Activated effector memory CD4-positive, alpha-beta T cell treated with Interleukin-2 at 50 U/mL for 16 hours (primary cell): Measurements from ENCODE around the gene MGLL.
"Not testable (repeated sequence)": the region's sequence is repeated elsewhere in the genome, so short reads cannot be mapped to it uniquely, and the experiment has no call there.

ENCODE experiments used
- DNase-seq: peaks from one replicate; pipeline ENCODE4 v3.0.0-alpha.2; 2020

The MGLL gene

DNA sequence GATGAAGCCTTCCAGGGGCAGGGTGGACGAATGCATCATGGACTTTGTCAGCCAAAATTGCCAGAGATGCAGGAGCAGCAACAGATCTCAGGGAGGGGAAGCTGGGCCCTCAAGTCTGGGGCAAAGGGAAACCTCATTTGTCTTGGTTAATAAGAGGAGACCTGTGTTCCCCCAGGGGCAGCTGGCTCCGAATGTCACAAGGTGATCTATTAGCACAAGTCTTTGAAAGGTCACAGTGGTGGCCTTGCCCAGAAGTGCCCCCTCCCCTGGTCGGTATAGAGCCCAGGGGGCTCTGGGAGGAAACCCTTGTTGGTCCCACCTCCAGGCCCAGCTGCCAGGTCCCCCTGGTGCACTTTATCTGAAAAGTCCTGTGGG lies 103.4 kb downstream of the MGLL start:
- DNase-seq, result no peak

DNA sequence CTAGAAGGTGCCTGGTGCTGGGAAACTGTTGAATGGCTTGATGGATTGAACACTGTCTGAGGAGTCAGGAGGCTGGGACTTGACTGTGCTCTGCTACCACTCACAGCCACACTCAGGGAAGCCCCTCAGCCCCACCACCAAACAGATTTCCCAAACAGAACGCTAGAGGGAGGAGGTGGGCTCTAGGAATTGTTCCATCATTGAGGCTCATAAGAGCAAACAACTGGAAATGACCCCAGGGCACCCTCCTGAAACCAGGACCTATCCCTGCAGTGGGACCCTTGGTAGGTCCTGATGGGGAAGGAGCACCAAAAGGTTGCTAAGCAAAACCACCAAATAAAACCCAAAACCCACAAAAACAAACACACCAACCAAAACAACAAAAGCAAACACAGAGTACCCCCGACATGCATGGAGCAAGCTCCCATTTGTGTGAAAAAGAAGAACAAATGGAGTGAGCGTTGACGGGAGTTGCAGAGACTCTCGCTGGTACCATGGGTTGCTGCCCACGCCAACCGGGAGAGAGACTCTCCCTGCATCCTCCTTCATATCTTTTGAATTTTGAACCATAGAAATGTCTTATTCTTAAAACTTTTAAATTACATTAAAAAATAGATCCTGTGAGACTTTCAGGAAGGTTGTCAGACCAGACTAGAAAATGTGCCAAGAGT lies 103.9 kb downstream of the MGLL start:
- DNase-seq, result no peak

DNA sequence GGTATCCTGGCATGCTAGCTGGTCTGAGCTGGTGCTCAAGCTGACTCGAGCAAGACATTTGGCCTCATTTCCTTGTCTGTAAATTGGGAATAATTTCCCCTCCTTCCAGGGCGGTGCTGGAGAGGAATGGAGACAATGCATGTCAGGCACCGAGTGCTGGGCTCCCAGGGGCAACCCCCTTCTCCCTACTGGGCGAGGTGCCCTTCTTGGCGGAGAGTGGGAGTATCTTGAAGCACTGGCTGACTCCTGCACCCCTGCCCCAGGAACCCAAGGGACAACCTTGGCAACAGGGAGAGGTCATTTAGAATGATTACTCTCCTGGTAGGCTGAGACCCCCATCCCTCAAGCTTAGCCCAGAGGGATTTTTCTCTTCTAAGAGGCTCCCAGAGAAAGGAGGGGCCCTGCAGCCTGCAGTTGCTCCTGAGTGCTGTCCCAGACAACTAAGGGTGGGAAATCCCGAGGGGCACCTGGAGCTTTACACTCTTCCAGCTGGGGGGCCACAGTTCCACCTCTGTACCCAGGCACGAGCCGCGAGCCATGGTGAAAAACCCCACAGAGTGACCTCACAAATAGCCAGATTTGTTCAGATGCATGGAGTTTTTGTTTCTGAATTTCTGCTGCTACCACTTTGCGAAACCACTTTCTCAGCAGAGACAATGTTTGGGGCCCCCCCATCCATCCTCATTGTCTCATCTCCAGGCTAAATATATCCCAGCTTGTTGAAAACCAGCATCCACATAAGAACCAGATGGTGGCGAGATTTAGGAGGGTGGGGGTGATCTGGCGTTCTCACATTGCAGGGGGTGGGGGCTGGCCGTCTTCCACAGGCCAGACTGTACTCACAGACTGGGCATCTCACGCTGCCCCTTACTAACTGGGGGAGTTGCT lies 104.7 kb downstream of the MGLL start:
- no peak for DNase-seq

DNA sequence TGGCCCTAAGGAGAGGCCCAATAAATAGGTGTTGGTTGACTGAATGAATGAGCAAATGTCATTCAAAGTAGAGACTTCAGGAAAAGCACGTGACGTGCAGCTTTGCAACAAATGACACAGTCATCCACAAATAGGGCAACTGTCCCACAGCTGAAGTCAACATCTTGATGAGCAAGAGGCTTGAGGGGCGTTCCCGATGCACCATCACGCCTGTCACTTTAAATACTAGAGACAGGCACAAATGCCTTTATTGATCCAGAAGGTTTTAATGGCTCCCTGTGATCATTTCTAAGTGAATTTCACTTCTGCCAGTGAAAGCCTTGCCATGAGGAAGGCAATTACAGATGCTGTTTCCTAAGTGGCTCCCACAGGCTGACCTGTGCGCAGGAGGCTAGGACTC lies 105.9 kb downstream of the MGLL start:
- DNase-seq, result no peak

DNA sequence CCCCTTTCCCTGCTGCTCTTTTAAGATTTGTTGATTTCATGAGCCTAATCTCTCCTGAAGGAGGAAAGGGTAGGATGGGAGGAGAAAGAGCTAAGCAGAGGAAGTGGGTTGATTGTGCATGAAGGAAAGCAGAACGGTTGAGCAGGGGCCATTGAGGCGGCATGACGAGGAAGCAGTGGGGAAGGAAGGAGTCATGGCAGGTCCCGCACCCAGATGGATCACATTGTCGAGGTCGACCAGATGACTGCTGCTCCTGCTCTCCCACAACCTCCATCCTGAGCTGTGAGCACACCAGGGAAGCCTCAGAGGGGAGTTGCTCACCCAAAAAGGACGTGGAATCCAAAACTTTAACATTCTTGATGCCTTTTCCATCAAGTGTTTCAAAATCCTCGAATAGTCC lies 106.8 kb downstream of the MGLL start:
- DNase-seq, result no peak

DNA sequence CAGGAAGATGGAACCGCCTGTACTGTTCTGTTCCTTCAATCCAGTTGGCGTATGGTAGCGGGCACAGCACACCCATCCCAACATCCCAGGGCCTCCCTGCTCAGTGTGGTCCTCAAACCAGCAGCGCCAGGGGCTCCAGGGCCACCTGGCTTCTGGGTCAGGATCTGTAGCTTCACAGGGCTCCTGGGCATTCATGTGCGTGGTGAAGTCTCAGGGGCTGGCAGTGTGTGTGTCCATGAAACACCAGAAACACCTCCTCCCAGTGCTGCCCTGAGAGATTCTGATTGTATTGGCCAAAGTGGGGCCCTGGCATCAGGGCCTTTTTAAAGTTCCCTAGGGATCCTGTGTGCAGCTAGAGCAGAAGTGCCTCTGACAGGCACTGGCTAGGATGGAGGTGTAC lies 107.4 kb downstream of the MGLL start:
- no peak for DNase-seq

DNA sequence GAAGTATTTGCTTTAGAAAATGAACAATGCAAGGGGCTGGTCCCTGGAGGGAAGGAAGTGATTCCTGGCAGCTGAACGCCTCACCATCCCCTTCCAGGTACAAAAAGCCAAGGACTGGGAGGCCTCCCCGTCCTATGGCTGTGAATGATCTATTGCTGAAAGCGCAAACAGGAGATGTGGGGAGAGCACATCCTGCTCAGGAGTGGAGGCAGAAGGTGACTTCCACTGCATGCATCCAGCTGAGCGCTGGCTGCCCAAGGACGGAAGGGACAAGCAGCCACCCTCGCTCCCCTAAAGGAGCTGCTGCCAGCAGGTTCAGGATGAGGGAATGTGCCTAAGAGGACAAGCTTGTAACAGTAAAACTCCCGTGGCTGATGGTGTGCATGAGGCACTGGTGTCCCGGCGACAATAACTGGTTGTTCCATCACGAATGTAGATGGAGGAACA lies 108.2 kb downstream of the MGLL start:
- DNase-seq, result no peak

DNA sequence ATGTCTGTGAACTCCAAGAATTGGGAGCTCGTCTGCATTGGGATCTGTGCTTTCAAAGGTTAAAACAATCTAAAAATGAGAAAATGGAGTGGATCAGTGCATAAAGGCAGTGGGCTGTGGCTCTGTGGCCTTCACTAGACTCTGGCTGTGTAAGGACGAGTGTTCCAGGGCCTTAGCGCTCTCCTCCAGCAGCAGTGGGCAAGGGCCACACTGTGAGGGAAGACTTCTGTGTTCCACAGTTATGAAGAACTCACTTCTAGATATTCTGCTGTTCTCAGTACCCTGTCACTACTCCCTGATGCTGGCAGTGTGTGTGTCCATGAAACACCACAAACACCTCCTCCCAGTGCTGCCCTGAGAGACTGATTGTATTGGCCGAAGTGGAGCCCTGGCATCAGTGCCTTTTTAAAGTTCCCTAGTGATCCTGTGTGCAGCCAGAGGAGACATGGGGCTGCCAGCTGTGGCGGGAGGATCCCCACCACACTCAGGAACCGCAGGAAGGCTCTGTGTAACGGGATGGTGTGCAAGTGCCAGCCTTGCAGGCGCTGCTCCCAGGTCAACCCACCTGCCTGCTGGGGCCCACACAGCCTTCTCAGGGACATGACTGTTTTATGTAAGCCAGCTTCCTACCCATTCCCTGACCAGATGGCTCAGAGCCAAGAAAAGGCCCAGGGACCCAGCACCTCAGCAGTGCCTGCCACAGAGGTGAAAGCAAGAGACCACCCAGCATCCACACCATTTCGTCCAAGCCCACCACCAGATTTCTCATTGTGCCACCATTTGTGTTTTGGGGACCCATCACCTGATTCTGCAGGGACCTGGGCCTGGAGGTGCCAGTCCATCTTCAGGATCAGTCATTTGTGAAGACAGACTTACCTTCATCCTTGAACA lies 109.2 kb downstream of the MGLL start:
- DNase-seq, result no peak

DNA sequence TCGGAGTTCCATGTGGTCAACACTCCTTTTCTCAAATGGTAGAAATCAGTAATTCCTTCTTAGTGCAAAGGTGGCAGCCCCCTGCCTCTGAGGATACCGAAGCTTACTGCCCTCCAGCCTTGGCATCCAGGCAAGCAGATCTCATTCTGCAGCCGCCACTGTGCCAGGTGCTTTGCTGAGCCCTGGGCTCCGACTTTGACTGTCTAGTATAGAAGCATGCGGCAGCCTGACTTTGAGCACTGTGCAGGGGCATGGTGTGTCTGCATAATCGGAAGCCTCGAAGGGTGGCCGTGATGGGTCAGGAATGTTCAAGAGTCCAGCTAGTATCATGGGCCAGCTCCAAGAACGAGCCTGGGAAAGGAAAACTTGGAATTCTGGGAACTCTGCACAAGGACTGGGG lies 109.9 kb downstream of the MGLL start:
- no peak for DNase-seq

DNA sequence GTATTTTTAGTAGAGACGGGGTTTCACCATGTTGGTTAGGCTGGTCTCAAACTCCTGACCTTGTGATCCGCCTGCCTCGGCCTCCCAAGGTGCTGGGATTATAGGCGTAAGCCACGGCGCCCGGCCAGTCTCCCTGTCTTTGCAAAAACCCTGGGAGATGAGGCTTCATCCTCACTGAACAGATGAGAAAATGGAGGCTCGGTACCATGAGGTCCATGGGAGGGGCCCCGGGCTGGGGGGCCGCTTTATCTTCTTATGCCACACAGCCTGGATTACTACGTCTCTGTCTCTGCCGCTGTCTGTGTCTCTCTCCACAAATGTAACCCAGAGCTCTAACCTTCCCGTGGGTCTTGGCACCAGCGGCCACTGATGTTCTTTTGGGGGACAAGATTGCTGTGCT lies 110.4 kb downstream of the MGLL start:
- DNase-seq, result no peak

DNA sequence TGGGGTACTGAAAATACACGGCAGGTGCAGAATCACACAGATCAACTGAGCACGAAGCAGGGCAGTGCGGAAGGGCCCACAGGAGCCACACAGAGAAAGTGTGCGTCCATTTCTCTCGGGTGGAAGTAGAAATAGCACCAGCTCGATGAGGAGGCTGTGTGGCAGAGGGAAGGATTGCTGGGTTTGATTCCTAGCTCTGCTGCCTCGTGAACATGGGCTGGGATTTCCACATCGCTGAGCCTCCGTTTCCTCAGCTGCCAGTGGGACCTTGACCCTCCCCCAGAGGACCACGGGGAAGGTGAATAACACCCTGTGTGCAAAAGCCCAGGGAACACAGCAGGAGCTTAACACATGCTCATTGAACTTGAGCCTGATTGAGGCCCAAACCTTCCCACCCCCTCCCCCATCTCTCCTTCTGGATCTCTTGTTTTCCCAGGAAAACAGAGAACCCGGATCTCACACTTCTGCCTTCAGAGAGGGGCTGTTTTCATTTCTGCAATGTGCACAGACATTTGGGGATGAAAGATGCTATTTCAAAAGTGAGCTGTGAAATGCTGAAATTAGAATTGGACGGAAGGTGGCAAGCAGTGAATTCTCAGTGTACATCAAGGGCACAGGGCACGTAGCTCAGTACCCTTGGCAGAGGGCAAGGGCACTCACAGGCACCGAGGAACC lies 111.2 kb downstream of the MGLL start:
- no peak for DNase-seq

DNA sequence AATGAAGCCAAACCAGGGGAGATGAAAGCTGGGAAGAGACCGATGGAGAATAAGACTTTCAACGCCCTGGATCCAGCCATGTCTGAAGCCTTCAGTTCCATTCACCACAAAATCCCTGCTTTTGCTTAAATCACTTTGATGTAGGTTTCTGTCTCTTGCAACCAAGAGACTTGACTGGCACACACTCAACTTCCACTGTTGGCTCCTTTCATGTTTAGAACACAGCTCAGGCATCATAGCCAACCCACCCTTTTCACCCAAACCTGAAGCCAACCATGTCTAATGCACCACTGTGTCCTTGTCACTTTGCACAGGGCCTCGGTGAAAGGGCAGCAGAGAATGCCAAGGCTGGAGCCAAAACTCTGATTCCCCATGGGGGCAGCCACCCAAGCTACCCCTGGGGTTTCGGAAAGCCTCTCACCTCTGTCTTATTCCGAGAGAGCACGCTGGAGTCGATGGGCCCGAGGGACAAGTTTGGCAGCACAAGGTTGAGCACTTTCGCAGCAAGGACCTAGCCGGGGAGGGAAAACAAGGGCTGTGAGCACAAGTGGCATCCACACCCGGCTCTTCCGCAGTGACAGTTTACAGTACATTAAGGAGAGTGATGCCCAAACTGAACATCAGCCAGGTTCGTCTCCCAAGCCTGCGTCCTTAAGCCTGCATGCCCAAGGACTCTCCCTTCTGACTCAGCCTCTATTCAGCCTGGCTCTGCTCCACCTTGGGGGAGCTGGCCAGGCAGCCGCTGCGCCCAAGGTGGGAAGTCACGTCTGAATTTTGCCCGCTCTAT lies 112.0 kb downstream of the MGLL start:
- no peak for DNase-seq

DNA sequence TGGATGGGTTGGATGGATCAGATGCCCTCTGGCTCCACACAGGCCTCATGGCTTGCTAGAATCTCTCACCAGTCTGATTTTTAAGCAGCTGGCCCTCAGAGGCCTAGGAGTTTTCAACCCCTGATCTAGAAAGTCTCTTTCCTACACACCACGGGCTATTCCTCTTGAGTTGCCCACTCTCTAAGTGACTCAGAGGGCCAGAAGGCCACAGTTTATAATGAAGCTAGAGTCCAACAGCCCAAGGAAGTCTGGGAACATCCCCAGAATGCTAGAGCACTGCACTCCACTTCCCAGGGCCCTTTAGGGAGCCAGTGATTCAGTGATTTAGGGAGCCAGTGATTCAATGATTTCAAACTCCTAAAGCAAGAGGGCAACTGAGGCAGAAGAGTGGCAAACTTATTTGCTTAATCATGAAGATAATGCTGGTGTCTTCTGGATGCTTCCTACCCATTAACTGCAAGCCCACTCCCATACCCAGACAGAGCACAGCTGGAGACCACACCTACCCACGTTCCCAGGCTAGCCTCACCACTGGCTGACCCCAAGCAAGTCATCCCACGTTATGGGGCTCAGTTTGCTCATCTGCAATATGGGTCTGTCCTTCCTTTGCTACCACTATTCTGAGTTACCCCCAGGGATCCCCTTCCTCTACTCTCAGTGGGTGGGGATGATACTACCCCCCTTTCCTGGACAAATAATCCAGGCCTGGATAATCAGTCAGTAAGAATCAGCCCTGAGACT lies 112.8 kb downstream of the MGLL start:
- DNase-seq, result no peak

DNA sequence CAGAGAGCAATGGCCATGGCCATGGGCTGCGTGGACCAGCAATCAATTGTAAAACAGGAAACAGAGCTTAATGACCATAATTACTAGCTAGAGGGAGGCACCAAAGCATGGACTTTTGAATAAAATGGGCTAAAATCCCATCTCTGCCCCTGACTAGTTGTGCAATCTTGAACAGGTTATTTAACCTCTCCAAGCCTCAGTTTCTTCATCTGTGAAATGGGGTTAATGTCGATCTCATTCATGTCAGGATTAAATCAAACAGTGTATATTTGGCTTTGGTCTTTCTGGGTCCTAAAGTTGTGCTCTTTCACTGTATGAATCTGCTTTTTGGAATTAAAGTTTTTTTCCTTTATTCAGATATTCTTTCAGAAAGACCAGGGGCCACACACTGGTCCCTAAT lies 113.5 kb downstream of the MGLL start:
- no peak for DNase-seq

DNA sequence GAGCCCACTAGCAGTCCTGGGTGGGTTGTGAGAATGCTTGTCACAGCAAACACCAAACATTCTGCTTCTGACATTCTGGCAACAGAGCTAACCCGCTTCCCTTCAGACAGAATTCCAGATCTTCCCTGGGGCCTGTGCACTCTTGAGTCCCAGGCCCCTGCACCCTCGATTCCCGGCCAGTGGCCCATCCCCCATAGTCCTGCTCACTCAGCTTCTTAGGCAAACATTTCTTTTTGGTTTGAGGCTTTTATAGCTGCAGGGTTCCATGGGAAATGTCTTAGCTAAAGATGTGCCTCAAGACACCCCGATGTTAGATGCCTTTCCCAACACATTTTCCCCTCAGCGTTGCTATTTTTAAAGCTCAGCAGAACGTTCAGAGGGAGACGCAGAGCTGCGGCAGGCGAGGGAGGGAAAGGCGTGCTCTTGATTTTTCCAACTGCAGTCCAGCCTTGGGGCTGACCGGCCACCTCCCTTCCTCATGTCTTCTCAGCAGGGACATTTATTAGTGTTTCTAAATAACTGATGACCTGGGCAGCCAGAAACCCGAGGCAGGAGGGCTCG lies 114.4 kb downstream of the MGLL start:
- no peak for DNase-seq

DNA sequence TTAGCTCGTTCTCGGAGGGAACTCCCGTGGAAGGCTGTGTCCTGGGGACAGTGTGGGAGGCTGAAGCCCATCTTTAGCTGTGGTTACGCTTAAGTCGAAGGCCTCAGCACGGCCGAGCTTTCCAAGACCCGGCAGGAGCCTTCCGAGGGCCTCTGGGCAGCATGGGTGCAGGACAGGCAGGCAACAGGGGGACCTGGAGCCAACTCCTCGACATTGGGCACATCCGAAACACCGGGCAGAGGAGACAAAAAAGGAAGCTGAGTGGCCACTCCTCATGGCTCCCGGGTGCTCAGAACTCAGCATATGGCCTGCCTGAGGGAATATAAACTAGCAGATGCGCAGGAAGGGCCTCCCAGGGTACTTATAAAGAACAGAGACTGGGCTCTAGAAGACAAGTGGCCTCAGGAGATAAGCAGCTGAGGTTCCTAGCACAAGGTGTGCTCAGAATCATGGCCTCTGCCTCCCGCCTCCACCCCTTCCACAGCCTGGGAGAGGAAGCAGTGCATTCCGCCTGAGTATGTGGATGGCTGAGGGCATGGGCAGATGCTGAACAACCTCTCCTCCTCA lies 115.4 kb downstream of the MGLL start:
- no peak for DNase-seq

DNA sequence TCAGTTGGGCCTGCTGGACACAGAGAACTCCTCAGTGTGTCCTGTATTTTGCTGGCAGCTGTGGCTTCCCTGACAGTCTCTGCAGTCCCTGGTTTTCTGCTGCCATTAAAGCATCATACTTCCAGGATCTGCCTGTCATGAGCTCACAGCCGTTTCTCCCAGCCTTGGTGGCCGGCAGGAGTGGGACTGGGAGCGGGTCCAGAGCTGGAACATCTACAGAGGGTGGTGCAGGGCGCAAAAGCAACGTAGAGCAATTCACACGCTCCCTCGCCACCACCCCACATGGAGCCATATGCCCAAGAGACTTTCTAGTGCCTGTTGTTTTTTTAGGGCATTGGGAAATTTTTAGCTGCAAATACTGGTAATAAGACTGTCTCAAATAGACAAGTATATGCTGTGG lies 116.0 kb downstream of the MGLL start:
- no peak for DNase-seq

DNA sequence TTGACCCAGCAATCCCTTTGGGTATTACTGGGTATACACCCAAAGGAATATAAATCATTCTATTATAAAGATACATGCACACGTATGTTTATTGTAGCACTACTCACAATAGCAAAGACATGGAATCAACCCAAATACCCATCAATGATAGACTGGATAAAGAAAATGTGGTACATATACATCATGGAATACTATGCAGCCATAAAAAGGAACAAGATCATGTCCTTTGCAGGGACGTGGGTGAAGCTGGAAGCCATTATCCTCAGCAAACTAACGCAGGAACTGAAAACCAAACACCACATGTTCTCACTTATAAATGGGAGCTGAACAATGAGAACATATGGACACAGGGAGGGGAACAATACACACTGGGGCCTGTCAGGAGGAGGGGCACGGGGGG lies 117.5 kb downstream of the MGLL start:
- DNase-seq, result not testable (repeated sequence)

DNA sequence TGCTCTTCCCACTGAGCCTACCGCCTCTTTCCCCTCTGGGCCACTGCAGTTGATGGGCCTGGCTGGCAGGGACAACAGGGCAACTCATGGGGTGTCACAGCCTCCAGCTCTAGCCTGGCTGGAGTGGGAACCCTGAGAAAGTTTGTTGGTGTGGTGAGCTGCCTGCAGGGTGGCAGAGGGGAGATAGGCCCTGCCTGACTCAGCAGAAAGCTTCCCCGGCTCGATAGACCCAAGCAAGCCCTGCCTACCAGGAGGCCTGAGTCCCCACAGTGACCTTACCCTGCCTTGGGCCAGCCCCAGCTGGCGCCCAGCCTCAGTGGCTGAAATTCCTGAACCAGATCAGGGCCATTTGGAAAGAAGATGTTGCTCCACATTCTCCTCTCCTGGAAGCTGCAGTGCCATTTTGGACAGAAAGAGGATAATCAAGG lies 120.2 kb downstream of the MGLL start:
- no peak for DNase-seq

DNA sequence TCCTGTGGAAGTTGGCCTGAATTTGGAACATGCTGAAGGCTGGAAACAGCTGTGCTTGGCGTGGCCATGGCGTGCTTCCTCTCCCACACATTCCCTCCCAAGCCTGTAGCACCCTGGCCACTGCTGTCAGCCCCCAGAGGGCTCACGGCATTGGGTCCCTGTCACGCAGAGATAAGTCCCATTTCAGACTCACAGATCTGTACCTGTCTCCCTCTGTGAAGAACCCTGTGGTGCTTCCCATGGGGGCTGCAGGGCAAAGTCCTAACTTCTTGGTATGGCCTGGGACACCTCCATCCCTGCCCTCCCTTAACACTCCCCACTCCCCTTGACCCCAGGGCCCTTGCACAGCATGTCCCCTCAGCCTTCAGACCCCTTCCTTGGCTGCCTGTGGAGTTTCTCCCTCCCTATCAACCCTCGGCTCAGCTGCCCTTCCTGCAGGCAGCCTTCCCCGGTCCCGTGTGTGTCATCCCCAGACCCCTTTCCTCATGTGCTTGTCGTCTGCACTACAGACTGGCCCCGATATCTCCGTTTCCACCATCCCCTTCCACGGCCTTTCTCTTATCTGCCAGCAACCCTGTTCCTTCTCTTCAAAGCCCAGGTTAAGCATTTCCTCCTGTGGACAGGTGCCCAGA lies 120.9 kb downstream of the MGLL start:
- no peak for DNase-seq
